ENCODE results near the gene PLPP1.

PLPP1 gene

GRCh38 chr5:55534436-55535198 is at the start of gene PLPP1:
Gene PLPP1, minus strand, starts transcription at chr5:55534964. Its CDS starts 335 bp downstream, at chr5:55534629.
- DNase-seq (ENCODE audit: low read depth), result peak; percentile 81

DNA sequence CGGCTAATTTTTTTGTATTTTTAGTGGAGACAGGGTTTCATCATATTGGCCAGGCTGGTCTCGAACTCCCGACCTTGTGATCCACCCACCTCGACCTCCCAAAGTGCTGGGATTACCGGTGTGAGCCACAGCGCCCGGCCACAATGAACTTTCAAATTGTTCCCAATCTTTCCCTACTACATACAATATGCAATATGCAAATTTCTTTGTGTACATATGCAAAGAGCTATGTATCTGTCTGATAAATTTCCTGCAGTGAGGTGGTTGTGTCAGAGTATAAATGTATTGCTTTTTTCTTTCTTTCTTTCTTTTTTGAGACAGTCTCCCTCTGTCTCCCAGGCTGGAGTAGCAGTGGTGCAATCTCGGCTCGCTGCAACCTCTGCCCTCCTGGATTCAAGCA is 48.8 kb upstream of the PLPP1 start:
- DNase-seq (ENCODE audit: low read depth), result no peak

DNA sequence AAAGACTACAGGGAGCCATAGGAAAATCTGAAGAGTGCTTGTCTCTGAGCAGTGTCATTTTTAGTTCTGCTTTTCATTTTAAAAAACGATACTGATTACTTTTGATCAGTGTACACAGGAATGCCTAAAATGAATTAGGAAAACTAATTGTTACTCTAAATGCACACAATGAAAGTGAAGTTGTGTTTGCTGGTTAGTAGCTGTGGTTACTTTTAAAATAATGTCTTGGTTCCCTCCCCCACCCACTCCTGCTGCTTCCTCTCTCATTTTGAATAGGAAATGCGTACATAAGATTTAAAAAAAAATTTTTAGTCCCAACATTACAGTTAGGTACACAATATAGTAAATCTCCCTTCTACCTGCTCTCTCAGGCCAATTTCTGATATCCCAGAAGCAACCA is 47.5 kb upstream of the PLPP1 start:
- no peak for DNase-seq (ENCODE audit: low read depth)

DNA sequence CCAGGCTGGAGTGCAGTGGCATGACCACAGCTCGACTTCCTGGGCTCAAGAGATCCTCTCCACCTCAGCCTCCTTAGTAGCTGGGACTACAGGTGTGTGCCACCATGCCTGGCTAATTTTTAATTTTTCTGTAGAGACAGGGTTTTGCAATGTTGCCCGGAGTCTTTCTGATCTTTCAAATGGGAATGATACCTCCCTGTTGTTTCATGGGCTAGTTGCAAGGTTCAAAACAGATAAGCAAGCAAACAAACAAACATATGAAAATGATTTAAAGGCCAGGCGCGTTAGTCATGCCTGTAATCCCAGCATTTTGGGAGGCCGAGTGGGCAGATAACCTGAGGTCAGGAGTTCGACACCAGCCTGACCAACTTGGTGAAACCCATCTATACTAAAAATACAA is 45.3 kb upstream of the PLPP1 start:
- DNase-seq (ENCODE audit: low read depth), result no peak

- no peak for DNase-seq (ENCODE audit: low read depth)
Measured at GRCh38 chr5:55578771-55579170, 44.0 kb upstream of the PLPP1 start.

- DNase-seq (ENCODE audit: low read depth), result no peak
Measured at GRCh38 chr5:55577353-55578060, 42.7 kb upstream of the PLPP1 start.

DNA sequence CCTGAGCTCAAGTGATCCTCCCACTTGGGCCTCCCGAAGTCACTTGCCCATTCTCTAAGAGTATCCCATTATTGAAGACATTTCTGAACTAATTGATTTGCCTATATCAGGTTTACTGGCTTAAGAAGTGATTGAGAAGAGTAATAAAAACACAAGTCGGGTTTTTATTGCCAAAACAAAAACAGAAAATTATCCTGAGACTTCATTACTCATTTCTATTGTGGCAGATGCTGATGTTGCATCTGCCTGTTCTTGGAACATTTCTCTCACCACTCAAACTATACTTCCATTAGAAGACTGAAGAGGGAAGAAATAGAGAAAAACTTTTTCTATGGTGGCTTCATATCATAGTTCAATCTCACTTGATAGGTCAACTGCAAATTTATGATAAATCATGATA is 41.9 kb upstream of the PLPP1 start:
- no peak for DNase-seq (ENCODE audit: low read depth)

- no peak for DNase-seq (ENCODE audit: low read depth)
Measured at GRCh38 chr5:55575815-55576583, 41.2 kb upstream of the PLPP1 start.

- no peak for DNase-seq (ENCODE audit: low read depth)
Measured at GRCh38 chr5:55572600-55572999, 37.8 kb upstream of the PLPP1 start.

GRCh38 chr5:55572020-55572419 is 37.3 kb upstream of the PLPP1 start:
- DNase-seq (ENCODE audit: low read depth), result no peak

GRCh38 chr5:55570570-55570969 is 35.8 kb upstream of the PLPP1 start:
- DNase-seq (ENCODE audit: low read depth), result no peak

- peak; percentile 24 for DNase-seq (ENCODE audit: low read depth)
Measured at GRCh38 chr5:55570026-55570425, 35.3 kb upstream of the PLPP1 start.

DNA sequence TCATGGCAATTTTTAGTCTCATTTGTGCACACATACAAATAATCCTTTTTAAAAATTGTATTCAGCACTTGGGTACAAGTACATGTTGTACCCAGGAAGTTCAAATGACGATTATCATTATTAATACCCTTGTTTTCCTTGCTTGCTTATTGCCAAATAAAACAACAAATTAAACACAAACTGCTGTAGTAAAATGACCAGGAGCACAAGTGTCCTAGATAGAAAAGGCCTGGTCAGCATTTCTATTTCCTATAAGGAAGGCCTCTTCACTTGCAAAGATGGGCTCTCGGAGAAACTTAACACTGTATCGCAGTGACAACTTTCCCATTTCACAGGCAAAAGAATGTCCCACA is 34.7 kb upstream of the PLPP1 start:
- no peak for DNase-seq (ENCODE audit: low read depth)

GRCh38 chr5:55568654-55569512 is 34.1 kb upstream of the PLPP1 start:
- DNase-seq (ENCODE audit: low read depth), result no peak

DNA sequence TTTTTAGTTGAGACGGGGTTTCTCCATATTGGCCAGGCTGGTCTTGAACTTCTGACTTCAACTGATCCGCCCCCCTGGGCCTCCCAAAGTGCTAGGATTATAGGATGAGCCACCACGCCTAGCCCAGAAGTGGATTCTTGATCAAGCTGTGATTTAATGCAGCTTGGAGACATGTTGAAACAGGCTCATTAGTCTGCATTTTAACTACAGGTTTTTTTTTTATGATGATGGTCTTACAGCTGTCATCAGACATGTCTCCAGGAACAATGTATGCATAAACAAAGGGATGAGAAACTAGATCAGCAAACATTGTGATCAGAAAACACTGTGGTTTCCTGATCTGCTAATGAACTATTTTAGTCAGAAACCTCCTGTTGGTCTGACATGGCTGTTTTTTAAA is 30.0 kb upstream of the PLPP1 start:
- no peak for DNase-seq (ENCODE audit: low read depth)

GRCh38 chr5:55558484-55558883 is 23.7 kb upstream of the PLPP1 start:
- DNase-seq (ENCODE audit: low read depth), result no peak

- DNase-seq (ENCODE audit: low read depth), result no peak
Measured at GRCh38 chr5:55557123-55557522, 22.4 kb upstream of the PLPP1 start.

DNA sequence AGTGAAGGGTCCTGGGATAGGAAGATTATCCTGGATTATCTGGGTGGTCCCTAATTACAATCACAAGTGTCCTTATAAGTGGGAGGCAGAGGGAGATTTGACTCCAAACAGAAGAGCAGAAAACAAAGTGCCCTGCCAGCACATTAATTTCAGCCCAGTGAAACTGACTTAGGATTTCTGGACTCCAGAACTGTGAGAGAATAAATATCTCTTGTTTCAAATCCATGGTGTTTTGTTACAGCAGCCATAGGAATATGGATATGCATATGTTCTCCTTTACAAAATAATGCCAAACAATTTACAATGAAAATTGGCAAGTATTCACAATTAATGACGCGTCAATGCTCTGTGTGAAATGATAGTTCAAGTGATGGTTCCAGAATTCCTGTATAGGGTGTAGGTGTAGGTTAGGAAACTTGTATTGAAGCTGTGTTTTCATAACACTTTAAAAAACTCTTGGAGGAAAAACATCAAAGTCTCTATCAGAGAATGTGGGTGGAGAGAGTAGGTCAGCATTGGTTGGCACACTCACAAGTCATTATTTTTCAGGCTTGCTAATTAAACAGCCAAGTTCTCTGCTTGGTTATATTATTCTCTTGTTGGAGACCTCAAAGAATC is 19.9 kb upstream of the PLPP1 start:
- no peak for DNase-seq (ENCODE audit: low read depth)

- no peak for DNase-seq (ENCODE audit: low read depth)
Measured at GRCh38 chr5:55551904-55552303, 17.1 kb upstream of the PLPP1 start.

GRCh38 chr5:55551358-55551757 is 16.6 kb upstream of the PLPP1 start:
- no peak for DNase-seq (ENCODE audit: low read depth)

DNA sequence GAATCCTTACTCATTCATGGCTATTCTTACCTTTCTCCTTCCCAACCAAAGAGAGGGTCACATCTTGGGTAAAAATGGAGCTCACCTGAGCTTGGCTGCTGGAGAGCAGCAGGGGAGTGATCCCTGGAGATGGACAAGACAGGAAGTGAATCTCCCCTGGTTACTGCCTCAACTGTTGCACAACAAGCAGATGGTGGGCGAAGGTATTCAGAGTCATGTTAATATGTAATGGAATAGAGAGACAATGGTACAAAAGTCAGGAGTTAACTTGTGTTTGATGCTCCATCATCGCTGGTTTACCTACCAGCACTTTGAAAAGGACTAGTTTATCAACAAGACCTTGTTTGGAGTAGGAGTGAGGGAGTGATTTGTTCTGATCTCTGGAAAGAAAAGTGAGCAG is 13.0 kb upstream of the PLPP1 start:
- no peak for DNase-seq (ENCODE audit: low read depth)

DNA sequence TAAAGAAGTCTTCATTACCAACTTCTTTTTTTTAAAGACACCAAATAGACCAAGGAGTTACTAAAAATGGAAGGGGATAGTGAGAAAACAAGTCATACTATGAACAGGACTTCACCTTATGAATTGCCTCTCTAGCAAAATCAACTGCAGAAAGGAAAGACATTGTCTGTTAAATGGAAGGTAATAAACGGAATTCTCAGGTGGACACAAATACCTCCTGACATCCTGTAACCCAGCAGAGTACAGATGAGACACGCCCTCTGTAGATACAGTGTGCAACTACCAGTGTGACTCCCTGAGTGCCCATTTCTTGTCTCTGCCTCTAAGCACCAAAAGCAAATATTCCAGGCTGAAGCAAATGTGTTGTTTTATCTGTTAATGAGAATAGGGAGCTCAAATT is 12.2 kb upstream of the PLPP1 start:
- no peak for DNase-seq (ENCODE audit: low read depth)

Data from GM04504 (cell line).